Liver (tissue), 9 donors: ENCODE data around the gene METTL6. TPM values are rescaled to one million over a fixed set of nuclear protein-coding genes. Genes with fewer than 3 reads are reported as not detected.
"Not testable (repeated sequence)": the region's sequence is repeated elsewhere in the genome, so short reads cannot be mapped to it uniquely, and the experiment has no call there.

ENCODE experiments used
- DNase-seq: peaks from one replicate; pipeline ENCODE4 v3.0.0-alpha.2; 2017; ENCODE audit warnings: low spot score
- H3K27ac ChIP-seq, 2 donors: one replicate each; pipeline ENCODE4 v1.7.0; 2013; ENCODE audit warnings: inconsistent platforms in 2 of 2, low read length in 2 of 2, control low read depth in 1 of 2, low read depth in 1 of 2, mild to moderate bottlenecking in 1 of 2
- H3K27me3 ChIP-seq, 4 donors: one replicate each; pipeline versions ENCODE4 v1.6.1 to v1.7.0; 2013; ENCODE audit warnings: low read length in 3 of 4, inconsistent platforms in 1 of 4, mild to moderate bottlenecking in 1 of 4, moderate library complexity in 1 of 4; ENCODE audit not compliant: control insufficient read depth in 4 of 4, insufficient read depth in 4 of 4
- H3K36me3 ChIP-seq, 4 donors: one replicate each; pipeline versions ENCODE4 v1.6.1 to v1.7.0; 2013; ENCODE audit warnings: low read length in 3 of 4, mild to moderate bottlenecking in 3 of 4, low read depth in 1 of 4, moderate library complexity in 1 of 4; ENCODE audit not compliant: control insufficient read depth in 4 of 4, insufficient read depth in 3 of 4
- H3K4me1 ChIP-seq, 4 donors: one replicate each; pipeline versions ENCODE4 v1.6.1 to v1.7.0; 2013; ENCODE audit warnings: low read length in 3 of 4, mild to moderate bottlenecking in 3 of 4, moderate library complexity in 1 of 4; ENCODE audit not compliant: control insufficient read depth in 4 of 4, insufficient read depth in 4 of 4
- H3K4me3 ChIP-seq, 3 donors: one replicate each; pipeline versions ENCODE4 v1.6.1 to v1.7.0; 2013; ENCODE audit warnings: low read length in 3 of 3, control low read depth in 1 of 3, low read depth in 1 of 3, mild to moderate bottlenecking in 1 of 3
- H3K9ac ChIP-seq, 2 donors: one replicate each; pipeline ENCODE4 v1.7.0; 2013; ENCODE audit warnings: low read length in 2 of 2, mild to moderate bottlenecking in 2 of 2, moderate library complexity in 2 of 2, control low read depth in 1 of 2, low read depth in 1 of 2
- H3K9me3 ChIP-seq, 4 donors: one replicate each; pipeline versions ENCODE4 v1.6.1 to v1.7.0; 2013; ENCODE audit warnings: low read length in 3 of 4; ENCODE audit not compliant: control insufficient read depth in 4 of 4
- EGR1 ChIP-seq, 2 donors: IDR thresholded peaks; 2 replicates each; pipeline ENCODE4 v1.6.1; 2016 to 2018; ENCODE audit warnings: antibody characterized with exemption in 2 of 2, low read depth in 2 of 2
- FOXA2 ChIP-seq: IDR thresholded peaks from 2 replicates; pipeline ENCODE4 v1.6.1; 2016; ENCODE audit warnings: antibody characterized with exemption
- GABPA ChIP-seq, 2 donors: IDR thresholded peaks in 1 of 2; conservative IDR thresholded peaks in 1 of 2; 2 replicates each; pipeline ENCODE4 v1.6.1; 2016; ENCODE audit warnings: antibody characterized with exemption in 2 of 2, mild to moderate bottlenecking in 1 of 2, moderate library complexity in 1 of 2
- HNF4G ChIP-seq: IDR thresholded peaks from 2 replicates; pipeline ENCODE4 v1.6.1; 2016; ENCODE audit warnings: antibody characterized with exemption
- NR2F2 ChIP-seq: IDR thresholded peaks from 2 replicates; pipeline ENCODE4 v1.6.1; 2016; ENCODE audit warnings: antibody characterized with exemption
- RAD21 ChIP-seq, 2 donors: IDR thresholded peaks; 2 replicates each; pipeline ENCODE4 v1.6.1; 2016; ENCODE audit warnings: antibody characterized with exemption in 2 of 2, mild to moderate bottlenecking in 2 of 2
- REST ChIP-seq: IDR thresholded peaks from 2 replicates; pipeline ENCODE4 v1.6.1; 2016; ENCODE audit warnings: antibody characterized with exemption, mild to moderate bottlenecking
- RXRA ChIP-seq, 2 donors: IDR thresholded peaks; 2 replicates each; pipeline ENCODE4 v1.6.1; 2017 to 2018; ENCODE audit warnings: antibody characterized with exemption in 2 of 2, mild to moderate bottlenecking in 1 of 2
- SP1 ChIP-seq: IDR thresholded peaks from 2 replicates; pipeline ENCODE4 v1.6.1; 2018; ENCODE audit warnings: antibody characterized with exemption, mild to moderate bottlenecking
- TAF1 ChIP-seq: conservative IDR thresholded peaks from 2 replicates; pipeline ENCODE4 v1.6.1; 2016; ENCODE audit warnings: antibody characterized with exemption, mild to moderate bottlenecking
- WGBS: extraction: QIAGEN DNeasy Blood & Tissue Kit; methylation state at CpG from one replicate; pipeline ENCODE4 v1.1.7; 2013; 5-methylcytosine and 5-hydroxymethylcytosine counted together
- polyA plus RNA-seq, 2 donors: library from polyadenylated mRNA; stranded (reverse) in 1 of 2; unstranded in 1 of 2; fragments of 200-250 nt in 1 of 2; fragments of >200 nt in 1 of 2; fragmentation: Nextera tagmentation in 1 of 2; extraction: Ambion mirVana in 1 of 2; gene quantifications; one replicate each; pipeline versions ENCODE4 v1.2.1 to v1.2.3, GENCODE V29; 2013 to 2015
- total RNA-seq, 2 donors: library from RNA; depleted of rRNA; stranded (reverse); fragments of >200 nt; gene quantifications; one replicate each; pipeline ENCODE4 v1.2.3, GENCODE V29; 2014
- TF ChIP-seq, protein P1 (sequence below): IDR thresholded peaks from 2 replicates; pipeline ENCODE4 v1.6.1; 2016; ENCODE audit warnings: antibody characterized with exemption
- TF ChIP-seq, protein P2 (sequence below): IDR thresholded peaks from 2 replicates; pipeline ENCODE4 v1.6.1; 2016; ENCODE audit warnings: antibody characterized with exemption
- TF ChIP-seq, protein P3 (sequence below): fragments of 150-350 bp; IDR thresholded peaks from 2 replicates; pipeline ENCODE4 v1.5.1; 2017; ENCODE audit warnings: improper control_type of control experiment, low read depth, low read length; ENCODE audit not compliant: missing input control
- donor health status: healthy.
- donor health status: healthy.
- donor health status: healthy.
- donor health status: healthy.
- donor health status: healthy.

The METTL6 gene
- total and polyA plus RNA-seq, 4 donors: 2.0 to 9.1 (median 5.9) TPM

DNA sequence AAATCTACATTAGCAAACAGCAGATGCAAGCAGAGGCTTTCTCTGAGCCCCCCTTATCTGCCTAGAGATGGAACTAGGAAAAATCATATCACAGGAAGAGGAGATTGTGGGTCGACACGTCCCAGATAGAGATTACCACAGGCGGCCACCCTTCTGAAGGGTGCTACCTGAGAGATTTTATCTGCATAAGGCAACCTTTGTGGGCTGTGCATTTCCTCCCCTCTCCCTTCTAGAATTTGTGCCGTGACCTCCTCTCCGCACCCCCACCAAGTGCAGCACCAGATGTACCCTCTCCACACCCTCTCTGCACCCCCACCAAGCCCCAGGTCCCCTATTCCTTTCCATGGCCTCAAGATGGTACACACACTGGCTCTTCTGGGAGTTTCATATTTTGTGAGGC, 27.4 kb downstream of the METTL6 start:
- Histone ChIP-seq H3K4me3 (no peak overlapping the region), H3K27ac (no peak overlapping the region), H3K27me3 (no peaks in the 10 kb centered on the region), H3K9ac (no peak overlapping the region), H3K9me3 (no peaks in the 10 kb centered on the region), H3K4me1 (no peaks in the 10 kb centered on the region), H3K36me3 (no peaks in the 10 kb centered on the region)
- DNase-seq: no peak
- TF ChIP-seq, protein P1, sequence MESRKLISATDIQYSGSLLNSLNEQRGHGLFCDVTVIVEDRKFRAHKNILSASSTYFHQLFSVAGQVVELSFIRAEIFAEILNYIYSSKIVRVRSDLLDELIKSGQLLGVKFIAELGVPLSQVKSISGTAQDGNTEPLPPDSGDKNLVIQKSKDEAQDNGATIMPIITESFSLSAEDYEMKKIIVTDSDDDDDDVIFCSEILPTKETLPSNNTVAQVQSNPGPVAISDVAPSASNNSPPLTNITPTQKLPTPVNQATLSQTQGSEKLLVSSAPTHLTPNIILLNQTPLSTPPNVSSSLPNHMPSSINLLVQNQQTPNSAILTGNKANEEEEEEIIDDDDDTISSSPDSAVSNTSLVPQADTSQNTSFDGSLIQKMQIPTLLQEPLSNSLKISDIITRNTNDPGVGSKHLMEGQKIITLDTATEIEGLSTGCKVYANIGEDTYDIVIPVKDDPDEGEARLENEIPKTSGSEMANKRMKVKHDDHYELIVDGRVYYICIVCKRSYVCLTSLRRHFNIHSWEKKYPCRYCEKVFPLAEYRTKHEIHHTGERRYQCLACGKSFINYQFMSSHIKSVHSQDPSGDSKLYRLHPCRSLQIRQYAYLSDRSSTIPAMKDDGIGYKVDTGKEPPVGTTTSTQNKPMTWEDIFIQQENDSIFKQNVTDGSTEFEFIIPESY: no peak
- no peak for TF ChIP-seq TAF1
- TF ChIP-seq HNF4G: no peak
- no peak for TF ChIP-seq RXRA (IDR thresholded peaks at IDR 0.05)
- TF ChIP-seq, protein P2, sequence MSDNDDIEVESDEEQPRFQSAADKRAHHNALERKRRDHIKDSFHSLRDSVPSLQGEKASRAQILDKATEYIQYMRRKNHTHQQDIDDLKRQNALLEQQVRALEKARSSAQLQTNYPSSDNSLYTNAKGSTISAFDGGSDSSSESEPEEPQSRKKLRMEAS: no peak
- TF ChIP-seq NR2F2: no peak
- no peak for TF ChIP-seq RAD21 (IDR thresholded peaks at IDR 0.05)
- WGBS: 78% methylated on average over 5 of the region's 5 CpGs

DNA sequence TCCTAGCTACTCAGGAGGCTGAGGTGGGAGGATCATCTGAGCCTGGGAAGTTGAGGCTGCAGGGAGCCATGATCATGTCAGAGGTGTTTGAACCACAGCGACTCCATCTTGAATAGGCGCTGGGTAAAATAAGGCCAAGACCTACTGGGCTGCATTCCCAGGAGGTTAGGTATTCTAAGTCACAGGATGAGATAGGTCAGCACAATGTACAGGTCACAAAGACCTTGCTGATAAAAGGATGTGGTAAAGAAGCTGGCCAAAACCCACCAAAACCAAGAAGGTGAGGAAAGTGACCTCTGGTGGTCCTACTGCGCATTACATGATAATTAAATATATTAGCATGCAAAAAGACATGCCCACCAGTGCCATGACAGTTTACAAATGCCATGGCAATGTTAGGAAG, 28.6 kb downstream of the METTL6 start:
- WGBS: 94% methylated on average over 3 of the region's 3 CpGs
- peak; percentile 18 to 49 for TF ChIP-seq RAD21 (IDR thresholded peaks at IDR 0.05)
- DNase-seq: not testable (repeated sequence)

DNA sequence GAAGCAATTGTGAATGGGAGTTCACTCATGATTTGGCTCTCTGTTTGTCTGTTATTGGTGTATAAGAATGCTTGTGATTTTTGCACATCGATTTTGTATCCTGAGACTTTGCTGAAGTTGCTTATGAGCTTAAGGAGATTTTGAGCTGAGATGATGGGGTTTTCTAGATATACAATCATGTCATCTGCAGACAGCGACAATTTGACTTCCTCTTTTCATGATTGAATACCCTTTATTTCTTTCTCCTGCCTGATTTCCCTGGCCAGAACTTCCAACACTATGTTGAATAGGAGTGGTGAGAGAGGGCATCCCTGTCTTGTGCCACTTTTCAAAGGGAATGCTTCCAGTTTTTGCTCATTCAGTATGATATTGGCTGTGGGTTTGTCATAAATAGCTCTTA, 34.1 kb downstream of the METTL6 start:
- not testable (repeated sequence) for H3K4me1 ChIP-seq, H3K27ac ChIP-seq, H3K4me3 ChIP-seq, H3K27me3 ChIP-seq, H3K36me3 ChIP-seq, DNase-seq, H3K9ac ChIP-seq, H3K9me3 ChIP-seq
- 89% methylated on average over 2 of the region's 2 CpGs for WGBS

More for the DNA sequence above, 28.6 kb downstream of the METTL6 start:
- H3K27me3 ChIP-seq, H3K9ac ChIP-seq, H3K9me3 ChIP-seq, H3K27ac ChIP-seq, H3K4me1 ChIP-seq, H3K36me3 ChIP-seq, H3K4me3 ChIP-seq: not testable (repeated sequence)

DNA sequence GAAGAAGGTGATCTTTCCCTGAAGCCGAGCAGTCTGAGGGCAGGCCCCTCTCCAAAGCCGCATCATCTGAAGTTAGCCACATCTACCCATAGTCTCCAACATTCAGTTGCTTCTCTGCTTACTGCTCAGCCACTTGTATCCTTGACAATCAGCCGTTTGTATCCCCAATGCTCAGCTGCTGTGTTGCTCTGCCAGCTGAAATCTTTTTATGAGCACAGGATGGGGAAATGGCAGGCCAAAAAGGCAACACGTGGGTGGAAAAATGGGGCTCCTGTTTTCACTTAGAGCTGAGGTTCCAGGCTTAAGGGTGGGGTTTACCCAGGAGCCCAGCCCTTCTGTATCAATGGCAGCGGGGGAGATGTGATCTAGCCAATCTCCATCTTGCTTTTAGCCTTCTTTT, 36.3 kb downstream of the METTL6 start:
- H3K9ac ChIP-seq: no peak overlapping the region
- DNase-seq: no peak
- no peak for TF ChIP-seq EGR1 (IDR thresholded peaks at IDR 0.05; ENCODE audit: low read depth in 2 of 2)
- TF ChIP-seq SP1: no peak
- TF ChIP-seq GABPA (IDR thresholded peaks at IDR 0.05 in 1 of 2, conservative IDR thresholded peaks at IDR 0.05 in 1 of 2): no peak
- no peak for TF ChIP-seq HNF4G
- TF ChIP-seq, protein P3, sequence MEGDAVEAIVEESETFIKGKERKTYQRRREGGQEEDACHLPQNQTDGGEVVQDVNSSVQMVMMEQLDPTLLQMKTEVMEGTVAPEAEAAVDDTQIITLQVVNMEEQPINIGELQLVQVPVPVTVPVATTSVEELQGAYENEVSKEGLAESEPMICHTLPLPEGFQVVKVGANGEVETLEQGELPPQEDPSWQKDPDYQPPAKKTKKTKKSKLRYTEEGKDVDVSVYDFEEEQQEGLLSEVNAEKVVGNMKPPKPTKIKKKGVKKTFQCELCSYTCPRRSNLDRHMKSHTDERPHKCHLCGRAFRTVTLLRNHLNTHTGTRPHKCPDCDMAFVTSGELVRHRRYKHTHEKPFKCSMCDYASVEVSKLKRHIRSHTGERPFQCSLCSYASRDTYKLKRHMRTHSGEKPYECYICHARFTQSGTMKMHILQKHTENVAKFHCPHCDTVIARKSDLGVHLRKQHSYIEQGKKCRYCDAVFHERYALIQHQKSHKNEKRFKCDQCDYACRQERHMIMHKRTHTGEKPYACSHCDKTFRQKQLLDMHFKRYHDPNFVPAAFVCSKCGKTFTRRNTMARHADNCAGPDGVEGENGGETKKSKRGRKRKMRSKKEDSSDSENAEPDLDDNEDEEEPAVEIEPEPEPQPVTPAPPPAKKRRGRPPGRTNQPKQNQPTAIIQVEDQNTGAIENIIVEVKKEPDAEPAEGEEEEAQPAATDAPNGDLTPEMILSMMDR: no peak
- no peak for TF ChIP-seq NR2F2
- TF ChIP-seq FOXA2: no peak
- no peak for TF ChIP-seq REST
- no peak overlapping the region for H3K27ac ChIP-seq
- H3K36me3 ChIP-seq: no peaks in the 10 kb centered on the region
- WGBS: 83% methylated on average over 5 of the region's 5 CpGs
- no peaks in the 10 kb centered on the region for H3K27me3 ChIP-seq
- H3K4me1 ChIP-seq: peaks cover 0 to 15% (median 10%) of the 10 kb centered on the region in 4 donors
- H3K9me3 ChIP-seq: no peaks in the 10 kb centered on the region
- H3K4me3 ChIP-seq: no peak overlapping the region
